HG03103 (cell line): Measurements from ENCODE around the gene SBK2.
A peak's percentile ranks its signal among the peaks of the same experiment; 100 is the strongest.
"Not testable (repeated sequence)": the region's sequence is repeated elsewhere in the genome, so short reads cannot be mapped to it uniquely, and the experiment has no call there.

Source experiments
- ATAC-seq: cut with Tn5 transposase; IDR thresholded peaks from one replicate; pipeline ENCODE4 v1.9.1; 2021; ENCODE audit warnings: low read depth; ENCODE audit not compliant: unreplicated experiment

SBK2 gene, protein sequence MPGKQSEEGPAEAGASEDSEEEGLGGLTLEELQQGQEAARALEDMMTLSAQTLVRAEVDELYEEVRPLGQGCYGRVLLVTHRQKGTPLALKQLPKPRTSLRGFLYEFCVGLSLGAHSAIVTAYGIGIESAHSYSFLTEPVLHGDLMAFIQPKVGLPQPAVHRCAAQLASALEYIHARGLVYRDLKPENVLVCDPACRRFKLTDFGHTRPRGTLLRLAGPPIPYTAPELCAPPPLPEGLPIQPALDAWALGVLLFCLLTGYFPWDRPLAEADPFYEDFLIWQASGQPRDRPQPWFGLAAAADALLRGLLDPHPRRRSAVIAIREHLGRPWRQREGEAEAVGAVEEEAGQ

DNA sequence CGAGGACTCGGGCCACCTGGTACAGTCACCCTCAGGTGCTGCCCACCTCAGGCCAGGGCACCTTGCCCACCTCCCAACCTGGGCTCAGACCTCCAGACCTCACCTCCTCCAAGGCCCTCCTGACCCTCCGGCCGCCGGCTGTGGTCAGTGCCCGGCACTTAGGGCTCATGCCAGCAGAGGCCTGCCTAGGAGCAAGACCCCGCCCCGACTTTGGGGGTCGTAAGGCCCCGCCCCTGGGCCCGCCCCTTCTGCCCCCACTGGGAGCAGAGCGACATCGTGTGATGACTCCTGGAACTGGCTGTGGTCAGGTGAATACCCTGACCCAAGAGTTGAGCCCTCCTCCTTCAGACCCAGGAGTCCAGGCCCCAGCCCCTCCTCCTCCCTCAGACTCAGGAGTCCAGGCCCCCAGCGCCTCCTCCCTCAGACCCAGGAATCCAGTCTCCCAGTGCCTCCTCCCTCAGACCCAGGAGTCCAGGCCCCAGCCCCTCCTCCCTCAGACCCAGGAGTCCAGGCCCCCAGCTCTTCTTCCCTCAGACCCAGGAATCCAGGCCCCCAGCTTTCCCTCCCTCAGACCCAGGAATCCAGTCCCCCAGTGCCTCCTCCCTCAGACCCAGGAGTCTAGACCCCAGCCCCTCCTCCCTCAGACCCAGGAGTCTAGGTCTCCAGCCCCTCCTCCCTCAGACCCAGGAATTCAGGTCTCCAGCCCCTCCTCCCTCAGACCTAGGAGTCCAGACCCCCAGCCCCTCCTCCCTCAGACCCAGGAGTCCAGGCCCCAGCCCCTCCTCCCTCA lies at the start of gene SBK2:
TSS of gene SBK2 (minus strand) at position 183 of the 790 bp plus-strand sequence. CDS start 839 bp downstream, outside the sequence.
- ATAC-seq, result no peak

DNA sequence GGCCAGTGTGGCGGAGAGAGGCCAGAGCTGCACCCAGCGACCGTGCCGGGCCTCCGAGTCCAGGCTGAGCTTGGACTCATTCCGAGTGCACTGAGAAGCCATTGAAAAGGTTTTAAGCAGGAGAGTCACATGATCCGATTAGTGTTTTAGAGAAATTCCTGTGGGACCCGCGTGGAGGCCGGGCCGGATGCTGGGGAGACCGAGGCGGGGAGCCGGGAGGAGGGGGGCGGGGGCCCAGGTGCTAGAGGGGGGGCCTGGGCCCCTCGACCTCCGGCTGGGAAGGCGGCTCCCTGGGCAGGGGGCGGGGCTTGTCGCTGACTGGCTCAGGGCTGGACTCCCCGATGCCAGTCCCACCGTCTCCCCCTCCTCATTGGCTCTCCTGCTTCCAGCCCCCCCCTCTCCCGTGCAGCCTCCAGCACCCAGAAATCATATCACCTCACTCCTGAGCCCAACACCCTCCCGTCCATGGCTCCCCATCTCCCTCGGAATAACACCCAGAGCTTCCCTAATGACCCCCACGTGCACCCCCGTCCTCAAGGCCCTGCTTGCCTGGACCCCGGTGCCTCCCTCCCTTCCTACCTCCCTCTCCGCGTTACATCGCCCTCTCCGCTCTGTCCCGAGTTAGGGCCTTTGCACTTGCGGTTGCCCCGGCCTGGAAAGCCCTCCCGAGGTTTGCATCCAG lies 48.9 kb upstream of the SBK2 start:
- ATAC-seq, result no peak

DNA sequence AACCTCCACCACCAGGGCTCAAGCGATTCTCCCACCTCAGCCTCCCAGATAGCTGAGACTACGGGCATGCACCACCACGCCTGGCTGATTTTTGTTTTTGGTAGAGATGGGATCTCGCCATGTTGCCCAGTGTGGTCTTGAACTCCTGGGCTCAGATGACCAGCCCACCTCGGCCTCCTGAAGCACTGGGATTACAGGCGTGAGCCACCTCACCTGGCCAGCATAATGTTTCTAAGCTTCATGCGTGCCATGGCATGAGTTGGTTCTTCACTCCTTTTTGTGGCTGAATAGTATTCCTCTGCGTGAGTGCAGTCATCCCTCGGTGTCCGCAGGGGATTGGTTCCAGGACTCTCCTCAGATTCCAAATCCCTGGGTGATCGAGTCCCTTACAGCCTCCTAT lies 47.9 kb upstream of the SBK2 start:
- no peak for ATAC-seq

DNA sequence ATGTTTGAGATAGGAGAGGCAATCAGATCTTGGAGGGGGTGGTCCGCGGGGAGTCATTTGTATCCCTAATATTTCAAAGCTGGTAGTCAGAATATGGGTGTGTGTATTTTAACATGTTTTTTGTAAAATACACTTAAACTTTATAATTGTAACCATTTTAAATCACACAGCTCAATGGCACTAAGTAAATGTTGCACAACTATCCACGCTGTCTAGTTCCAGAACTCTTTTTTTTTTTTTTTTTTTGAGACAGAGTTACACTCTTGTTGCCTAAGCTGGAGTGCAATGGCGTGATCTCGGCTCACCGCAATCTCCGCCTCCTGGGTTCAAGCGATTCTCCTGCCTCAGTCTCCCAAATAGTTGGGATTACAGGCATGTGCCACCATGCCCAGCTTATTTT lies 47.0 kb upstream of the SBK2 start:
- not testable (repeated sequence) for ATAC-seq

DNA sequence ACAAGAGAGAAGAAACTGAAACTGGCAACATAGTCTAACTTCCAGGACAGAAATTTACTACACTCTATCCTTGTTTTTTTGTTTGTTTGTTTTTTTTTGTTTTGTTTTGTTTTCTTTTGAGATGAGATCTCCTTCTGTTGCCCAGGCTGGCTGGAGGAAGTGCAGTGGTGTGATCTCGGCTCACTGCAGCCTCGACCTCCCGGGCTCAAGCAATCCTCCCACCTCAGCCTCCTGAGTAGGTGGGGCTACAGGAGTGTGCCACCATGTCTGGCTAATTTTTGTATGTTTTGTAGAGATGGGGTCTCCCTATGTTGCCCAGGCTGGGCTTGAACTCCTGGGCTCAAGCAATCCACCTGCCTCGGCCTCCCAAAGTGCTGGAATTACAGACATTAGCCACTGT lies 45.4 kb upstream of the SBK2 start:
- ATAC-seq, result not testable (repeated sequence)

DNA sequence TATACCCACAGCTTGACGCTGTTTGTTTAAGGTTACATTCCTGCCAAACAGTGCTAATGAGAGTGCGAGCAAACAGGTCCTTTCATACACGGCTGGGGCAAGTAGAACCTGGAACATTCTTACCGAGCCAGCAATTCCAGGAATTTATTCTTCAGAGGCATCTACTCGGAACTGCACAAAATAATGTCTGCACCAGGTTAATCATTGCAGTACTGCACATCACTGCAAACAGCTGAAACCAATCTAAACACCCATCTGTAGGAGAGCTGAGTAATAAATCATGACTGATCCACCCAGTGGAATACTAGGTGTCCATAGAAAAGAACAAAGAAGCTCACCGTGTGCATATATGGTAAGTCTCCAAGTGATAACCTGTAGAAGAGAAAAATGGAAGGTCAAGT lies 44.9 kb upstream of the SBK2 start:
- no peak for ATAC-seq

DNA sequence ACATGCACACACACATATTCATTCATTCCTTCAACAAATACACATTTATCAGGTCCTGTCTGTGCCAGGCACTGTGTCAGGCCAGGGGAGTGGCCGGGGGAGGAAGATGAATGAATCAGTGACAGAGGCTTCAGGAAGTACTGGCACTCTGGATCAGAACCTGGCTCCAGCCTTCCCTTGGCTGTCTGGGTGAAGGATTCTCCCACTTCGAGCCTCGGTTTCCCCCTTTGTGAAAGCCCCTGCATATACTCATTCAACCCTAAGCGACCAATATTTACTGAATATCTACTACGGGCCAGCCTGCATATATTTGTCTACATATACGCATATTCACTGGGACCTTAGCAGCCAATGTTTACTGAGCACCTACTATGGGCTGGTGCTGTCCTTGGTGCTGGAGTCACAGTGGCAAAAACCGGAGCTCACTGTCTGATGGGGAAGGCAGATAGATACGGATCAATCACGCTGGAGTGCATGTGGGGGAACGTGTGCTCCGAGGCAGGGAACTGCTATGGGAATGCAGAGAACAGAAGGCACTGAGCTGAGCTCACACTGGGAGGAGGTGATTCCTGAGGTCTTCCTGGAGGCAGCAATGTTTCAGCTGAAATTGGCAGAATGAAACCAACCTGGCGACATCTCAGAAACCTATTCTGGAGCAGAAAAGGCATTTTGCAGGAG lies 44.4 kb upstream of the SBK2 start:
- no peak for ATAC-seq

DNA sequence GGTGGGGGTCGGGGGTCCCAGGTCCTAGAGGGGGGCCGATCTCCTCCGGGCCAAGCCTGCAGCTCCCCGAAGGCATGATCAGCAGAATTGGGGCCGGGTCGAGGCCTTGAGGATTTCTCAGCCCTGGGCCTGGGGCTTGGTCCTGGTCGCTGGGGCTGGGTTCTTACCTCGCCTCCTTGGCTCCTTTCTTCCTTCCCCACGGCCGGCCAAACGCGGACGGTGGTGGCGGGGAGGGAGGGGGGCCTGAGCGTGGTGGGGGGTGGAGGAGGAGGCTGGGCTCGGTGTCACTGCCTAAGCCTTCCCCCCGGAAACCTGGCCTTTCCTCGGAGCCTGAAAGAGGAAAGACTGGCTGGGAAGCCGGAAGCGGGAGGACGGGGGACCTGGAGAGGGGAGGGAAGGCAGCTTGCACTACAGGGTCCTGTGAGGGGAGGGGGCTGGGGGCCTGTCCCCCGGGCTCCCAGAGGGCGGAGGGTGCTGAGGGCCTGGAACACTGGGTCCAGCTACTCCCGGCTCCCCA lies 43.8 kb upstream of the SBK2 start, which contains the start of gene ZNF579:
TSS of gene ZNF579 (minus strand) at position 221 of the 517 bp plus-strand sequence. CDS start 1,209 bp downstream, outside the sequence.
- ATAC-seq, result peak; percentile 46

DNA sequence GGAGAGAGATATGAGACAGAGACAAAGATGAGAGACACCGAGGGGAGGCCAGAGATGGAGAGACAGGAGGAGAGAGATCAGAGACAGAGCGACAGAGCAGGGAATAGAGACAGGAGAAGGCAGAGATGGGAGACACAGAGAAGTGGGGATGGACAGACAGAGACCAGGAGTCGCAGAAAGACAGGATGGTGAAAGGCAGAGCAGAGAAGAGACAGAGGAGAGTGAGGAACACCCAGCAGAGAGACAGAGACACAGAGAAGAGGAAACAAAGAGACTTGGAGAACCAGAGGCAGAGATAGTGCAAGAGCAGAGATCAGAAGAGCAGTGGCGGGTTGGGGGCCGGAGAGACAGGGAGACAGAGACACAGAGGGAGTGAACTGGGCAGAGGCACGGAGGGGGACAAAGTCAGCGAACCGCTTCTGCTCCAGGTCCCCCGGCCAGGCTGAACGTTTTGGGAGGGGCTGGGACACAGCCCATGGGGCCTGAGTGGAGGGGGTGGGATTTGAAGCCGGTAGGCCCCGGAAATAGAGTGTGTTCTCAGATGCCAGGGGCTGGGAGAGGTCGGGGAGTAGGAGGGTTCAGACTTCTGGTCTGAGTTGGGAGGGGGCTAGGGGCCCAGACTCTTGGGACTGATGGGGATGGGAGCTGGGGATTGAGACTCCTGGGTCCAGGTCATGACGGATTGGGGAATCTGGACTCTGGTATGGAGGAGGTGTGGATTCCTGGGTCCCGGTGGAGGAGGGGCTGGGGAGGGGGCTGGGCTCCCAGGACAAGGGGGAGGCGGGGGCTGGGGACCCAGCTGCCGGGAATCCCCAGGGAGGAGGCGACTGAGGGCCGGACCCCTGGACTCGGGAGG lies 43.1 kb upstream of the SBK2 start:
- ATAC-seq, result no peak

DNA sequence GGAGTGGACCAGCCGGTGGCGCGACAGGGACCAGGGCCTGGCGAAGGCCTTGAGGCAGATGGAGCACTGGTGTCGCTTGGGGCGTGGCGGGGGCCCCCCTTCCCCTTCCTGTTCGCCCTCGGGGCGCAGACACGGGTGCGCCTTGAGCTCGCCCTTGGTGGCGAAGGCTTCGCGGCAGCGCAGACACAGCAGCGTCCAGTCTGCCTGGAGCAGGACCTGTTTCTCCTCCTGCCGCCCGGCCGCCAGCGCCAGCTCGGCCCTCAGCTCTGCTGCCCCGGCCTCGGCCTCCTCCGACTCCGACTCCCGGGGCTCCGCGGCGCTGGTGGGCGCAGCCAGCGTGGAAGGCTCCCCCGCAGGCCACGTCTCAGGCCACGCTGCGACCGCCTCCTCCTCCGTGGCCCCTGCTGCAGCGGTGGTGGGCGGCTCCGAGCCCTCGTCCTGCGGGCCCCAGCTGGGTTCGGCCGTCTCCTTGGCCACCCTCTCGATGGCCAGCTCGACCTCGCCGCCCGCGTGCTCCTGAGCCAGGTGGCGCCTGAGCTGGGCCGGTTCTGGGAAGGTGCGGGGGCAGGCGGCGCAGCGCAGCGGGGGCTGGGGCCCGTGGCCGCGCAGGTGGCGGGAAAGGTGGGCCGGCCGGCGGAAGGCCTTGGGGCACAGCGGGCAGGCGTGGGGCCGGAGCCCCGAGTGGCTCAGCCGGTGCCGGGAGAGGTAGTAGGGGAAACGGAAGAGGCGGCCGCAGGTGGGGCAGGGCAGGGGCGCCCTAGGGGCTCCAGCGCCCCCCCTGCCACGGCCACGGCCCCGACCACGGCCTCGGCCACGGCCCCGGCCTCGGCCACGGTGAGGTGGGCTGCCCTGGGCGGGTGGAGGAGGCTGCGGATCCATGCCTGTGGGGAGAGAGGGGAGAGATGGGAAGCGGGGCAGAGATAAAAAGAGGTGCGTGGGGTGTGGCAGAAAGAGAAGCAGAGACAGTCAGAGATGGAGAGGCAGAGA lies 42.1 kb upstream of the SBK2 start:
- ATAC-seq, result no peak

DNA sequence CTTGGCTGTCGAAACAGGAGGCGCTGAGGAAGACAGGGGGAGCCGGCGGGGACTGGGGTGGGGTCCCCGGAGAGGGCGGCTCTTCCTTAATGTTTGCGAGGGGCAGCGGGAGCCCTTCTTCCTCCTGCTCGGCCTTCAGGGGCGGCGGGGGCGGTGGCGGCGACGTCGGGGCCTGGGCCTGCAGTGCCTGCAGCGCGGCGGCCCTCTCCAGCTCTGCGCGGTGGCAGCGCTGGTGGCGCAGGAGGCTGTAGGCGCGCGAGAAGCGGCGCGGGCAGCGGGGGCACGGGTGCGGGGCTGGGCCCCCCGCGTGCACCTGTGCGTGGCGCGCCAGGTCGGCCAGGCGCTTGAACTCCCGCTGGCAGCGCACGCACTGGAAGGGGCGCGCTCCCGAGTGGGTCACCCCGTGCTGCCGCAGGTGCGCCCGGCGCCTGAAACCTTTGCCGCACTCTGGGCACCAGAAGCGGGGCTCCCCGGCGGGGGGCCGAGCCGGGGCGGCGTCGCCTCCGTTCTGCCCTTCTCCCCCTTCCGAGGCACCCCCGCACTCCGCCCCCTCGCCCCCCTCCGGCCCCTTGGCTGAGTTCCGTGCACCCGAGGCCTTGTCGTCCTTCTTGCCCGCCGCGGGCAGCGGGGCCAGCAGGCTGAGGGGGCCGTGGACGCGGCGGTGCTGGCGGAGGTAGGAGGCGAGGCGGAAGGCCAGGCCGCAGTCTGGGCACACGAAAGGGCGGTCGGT lies 41.3 kb upstream of the SBK2 start:
- no peak for ATAC-seq

DNA sequence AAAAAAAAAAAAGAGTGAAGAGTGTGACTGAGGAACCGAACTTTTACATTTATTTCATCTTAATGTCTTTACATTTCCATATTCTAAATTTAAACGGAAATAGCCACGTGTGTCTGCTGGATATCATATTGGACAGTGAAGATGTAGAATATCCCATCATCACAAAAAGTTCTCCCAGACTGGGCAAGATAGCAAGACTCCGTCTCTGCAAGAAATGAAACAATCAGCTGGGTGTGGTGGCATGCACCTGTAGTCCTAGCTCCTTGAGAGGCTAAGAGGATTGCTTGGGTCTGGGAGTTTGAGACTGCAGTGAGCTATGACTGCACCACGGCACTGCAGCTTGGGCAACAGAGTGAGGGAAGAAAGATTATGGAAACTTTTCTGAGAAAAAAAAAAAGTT lies 39.8 kb upstream of the SBK2 start:
- no peak for ATAC-seq

DNA sequence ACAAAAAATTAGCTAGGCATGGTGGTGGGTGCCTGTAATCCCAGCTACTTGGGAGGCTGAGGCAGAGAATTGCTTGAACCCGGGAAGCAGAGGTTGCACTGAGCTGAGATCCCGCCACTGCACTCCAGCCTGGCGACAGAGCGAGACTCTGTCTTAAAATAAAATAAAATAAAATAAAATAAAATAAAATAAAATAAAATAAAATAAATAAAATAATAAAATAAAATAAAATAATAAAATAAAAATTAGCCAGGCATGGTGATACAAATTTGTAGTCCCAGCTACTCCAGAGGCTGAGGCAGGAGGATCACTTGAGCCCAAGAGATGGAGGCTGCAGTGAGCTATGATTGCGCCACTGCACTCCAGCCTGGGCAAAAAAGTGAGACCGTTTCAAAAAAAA lies 37.0 kb upstream of the SBK2 start:
- not testable (repeated sequence) for ATAC-seq

DNA sequence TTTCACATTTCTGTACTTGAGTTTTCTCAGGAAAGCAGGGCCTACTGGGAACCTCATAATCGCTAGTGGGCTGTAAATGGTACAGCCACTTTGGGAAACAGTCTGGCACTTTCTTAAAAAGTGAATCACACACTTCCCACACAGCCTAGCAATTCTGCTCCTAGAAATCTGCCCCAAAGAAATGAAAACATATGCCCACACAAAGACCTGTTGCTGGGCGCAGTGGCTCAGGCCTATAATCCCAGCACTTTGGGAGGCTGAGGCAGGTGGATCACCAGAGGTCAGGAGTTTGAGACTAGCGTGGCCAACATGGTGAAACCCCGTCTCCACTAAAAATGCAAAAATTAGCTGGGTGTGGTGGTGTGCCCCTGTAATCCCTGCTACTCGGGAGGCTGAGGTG lies 32.5 kb upstream of the SBK2 start:
- not testable (repeated sequence) for ATAC-seq

DNA sequence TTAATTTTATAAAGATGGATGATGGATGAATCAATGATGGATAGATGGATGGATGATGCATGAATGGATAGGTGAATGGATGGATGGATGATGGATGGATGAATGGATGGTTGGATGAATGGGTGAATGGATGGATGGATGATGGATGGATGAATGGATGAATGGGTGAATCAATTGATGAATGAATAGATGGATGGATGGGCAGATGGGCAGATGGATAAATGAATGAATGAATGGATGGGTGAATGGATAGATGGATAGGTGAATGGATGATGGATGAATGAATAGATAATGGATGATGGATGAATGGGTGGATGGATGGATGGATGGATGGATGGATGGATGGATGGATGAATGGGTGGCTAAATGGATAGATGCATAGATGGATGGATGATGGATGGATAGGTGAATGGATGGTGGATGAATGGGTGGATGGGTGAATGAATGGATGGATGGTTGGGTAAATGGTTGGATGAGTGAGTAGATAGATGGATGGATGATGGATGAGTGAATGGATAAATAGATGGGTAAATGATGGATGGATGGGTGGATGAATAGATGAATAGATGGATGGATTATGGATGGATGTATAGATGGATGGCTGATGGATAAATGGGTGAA lies 30.9 kb upstream of the SBK2 start:
- no peak for ATAC-seq

DNA sequence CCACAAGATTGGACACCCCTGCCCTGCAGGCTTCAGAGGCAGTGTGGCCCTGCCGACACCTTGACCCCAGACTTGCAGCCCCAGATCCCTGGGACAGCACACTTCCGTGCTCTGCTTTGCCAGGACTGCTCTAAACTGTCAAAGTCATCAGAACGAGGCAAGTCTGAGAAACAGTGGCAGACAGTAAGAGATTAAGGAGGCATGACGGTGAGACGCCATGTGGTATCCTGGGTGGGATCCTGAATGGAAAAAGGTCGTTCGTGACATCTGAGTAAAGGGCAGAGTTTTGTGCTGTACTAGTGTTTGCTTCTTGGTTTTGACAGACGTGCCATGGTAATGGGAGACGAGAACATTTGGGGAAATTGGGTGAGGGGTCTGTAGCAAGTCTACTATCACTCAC lies 29.9 kb upstream of the SBK2 start:
- ATAC-seq, result no peak

DNA sequence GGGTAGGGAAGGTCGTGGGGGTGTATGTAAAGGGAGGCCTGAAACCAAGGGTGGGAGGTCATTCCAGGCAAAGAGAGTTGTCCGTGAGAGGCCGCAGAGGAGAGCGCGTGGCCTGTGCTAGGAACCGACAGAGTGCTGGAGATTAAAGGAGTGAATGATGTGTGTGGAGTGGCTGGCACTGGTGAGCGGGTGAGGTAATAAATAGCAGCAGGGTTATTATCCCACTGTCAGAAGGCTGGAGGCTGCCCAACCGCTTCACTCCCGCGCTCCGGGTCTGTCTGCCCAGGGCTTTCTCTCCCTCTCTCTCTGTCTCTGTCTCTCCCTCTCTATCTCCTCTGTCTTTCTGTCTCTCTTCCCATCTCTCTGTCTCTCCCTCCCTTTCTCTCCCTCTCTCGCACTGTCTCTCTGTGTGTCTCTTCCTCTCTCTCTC lies 26.3 kb upstream of the SBK2 start:
- no peak for ATAC-seq
